ENCODE data around the gene LEMD1.

GRCh38 chr1:205374210-205375078, 47.4 kb downstream of the LEMD1 start:
- TF ChIP-seq EZH2 (IDR thresholded peaks at IDR 0.05; ENCODE audit: insufficient read depth, poor library complexity, severe bottlenecking) (no peak), EZH2phosphoT487 (IDR thresholded peaks at IDR 0.05; ENCODE audit: insufficient read depth, low read depth) (no peak)
